HG02938 (cell line): ENCODE results near the gene LEMD2.

Experiments
- ATAC-seq: cut with Tn5 transposase; IDR thresholded peaks from one replicate; pipeline ENCODE4 v1.9.1; 2021; ENCODE audit warnings: mild to moderate bottlenecking, moderate library complexity; ENCODE audit not compliant: unreplicated experiment

Gene LEMD2

GRCh38 chr6:33797626-33798342 is 8.9 kb upstream of the LEMD2 start:
- ATAC-seq: no peak

GRCh38 chr6:33794910-33795623 is 6.1 kb upstream of the LEMD2 start:
- no peak for ATAC-seq

- ATAC-seq: no peak
Observed at GRCh38 chr6:33792981-33793380, 4.1 kb upstream of the LEMD2 start.

DNA sequence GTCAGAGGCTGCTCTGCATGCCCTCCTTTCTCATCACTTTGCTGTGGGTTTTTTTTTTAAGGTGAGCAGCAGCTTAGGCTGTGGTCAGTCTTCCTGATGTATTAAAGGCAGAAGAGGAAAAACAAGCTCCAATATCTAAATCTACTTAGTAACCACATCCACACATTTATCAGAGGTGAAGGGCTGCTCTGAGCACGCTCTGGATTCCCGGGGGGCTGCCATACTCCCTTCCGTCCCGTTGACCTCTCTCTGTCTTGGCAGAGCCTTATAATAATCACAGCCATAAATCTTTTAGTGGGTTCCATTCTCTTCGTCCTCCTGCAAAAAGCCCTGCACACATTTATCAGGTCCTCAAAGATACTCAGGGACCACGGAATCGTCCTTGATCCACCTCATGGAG is 2.7 kb upstream of the LEMD2 start:
- no peak for ATAC-seq

GRCh38 chr6:33790910-33791309 is 2.0 kb upstream of the LEMD2 start:
- no peak for ATAC-seq

- no peak for ATAC-seq
Observed at GRCh38 chr6:33790379-33790778, 1.4 kb upstream of the LEMD2 start.

- ATAC-seq: no peak
Observed at GRCh38 chr6:33789550-33789895, 593 bp upstream of the LEMD2 start.

DNA sequence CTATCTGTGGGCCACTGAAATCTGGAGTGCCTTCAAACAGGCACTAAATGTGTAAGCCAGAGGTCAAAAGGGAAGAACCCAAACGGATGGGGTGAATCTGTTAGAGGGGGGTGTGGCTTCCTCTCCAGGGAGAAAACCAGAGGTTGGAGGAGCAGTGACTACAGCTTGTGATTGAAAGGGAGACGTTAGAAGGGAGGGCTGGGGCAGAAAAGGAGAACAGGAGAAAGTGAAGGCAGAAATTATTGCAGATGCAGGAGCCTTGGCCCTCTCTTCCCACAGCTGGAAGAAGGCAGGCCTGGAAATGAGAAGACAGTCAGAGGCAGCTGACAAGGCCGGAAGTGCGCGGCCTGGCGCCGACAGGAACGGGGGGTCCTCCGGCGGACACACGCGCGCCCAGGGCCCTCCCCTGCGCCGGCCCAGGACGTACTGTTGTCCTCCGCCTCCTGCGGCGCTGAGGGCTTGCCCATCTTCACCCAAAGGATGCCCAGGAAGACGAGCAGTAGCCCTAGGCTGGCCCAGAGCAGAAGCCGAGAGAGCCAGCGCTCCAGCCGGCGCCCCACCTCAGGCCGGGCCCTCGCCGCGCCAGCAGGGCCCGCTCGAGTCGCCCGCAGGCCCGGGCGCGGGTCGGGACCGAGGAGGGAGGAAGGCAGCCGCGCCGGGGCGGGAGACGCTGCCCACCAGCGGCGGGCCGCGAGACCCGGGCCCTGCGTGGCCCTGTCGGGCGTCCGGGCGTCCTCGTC is 806 bp downstream of the LEMD2 start:
- peak; percentile 58 for ATAC-seq

DNA sequence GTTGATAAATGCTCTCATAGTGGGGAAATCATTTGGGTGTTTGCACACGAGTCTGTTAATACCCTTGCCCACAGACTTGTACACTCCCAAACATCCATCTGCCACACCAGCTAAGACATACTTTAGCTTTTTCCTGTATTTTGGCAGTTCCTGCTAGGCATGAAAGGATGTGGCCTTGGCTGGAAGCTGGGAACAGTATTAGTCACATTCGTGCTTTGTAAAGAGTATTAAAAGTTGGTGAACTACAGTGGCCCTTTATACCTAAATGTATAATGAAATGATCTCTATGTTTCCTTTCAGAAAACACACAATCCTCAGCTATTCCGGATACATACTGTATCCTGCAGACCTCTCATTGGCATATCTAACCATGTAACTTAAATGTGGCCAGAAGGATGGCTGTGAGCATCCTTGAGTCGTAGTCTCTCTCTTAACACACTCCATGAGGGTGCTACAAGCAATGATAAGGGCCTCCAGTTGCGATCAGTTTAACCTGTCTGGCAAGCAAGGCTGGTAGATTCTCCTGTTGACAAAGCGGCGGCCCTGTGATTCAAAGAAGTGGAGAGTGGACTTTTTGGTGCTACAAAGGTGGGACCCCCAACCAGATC is 1.5 kb downstream of the LEMD2 start:
- no peak for ATAC-seq

DNA sequence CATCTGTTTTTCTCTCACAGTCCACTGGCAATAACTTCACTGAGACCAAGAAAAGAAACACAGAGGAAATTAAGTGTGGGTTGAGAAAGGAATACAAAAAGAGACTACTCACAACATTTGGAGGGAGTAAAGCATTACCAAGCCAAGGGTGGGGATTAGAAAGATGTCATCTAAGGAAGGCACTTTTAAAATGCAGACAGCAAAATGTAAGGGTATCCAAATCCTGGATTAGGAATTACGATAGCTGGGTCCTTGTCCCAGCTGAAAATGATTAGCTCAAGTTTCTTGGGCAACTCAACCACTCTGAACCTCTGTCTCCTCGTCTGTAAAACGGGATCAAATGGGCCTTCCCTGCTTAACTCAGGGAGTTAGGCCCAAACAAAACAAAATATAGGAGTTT is 2.2 kb downstream of the LEMD2 start:
- ATAC-seq: no peak

DNA sequence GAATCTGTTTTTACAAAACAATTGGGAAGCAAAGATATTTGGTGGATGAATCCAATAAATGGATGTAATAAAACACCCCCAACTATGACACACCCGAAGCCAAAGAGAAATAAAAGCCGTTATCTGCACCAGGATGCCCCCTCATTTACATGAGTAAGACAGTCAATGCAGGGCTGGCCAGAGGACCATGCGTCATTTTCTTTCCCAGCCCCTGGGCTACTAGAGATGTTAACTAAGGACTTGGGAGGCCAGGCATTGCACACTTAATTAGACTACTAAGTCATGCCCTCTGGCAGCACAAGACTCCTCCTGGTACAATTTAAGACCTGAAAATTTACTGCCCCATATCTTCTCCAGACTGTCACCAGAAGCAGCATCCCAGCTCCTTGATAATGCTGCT is 3.2 kb downstream of the LEMD2 start:
- ATAC-seq: no peak

DNA sequence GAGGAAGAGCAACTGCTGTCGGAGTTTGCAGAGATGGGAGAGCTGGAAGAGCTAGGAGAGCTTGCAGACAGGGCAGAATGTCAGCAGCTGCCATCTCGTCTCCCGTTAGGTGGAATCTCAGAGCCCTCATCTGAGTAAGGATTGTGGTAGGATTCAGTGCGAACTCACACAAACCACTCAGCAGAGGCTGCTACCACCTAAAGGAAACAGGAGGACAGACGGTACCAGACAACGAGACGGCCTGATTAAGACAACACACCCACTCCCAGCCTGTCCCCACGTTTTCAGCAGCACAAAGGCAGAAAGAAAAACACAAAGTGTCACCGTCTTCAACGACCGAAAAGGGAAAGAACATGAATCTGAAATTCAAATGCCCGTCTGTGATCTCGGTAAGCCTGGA is 4.1 kb downstream of the LEMD2 start:
- ATAC-seq: no peak

- no peak for ATAC-seq
Observed at GRCh38 chr6:33783781-33784520, 5.0 kb downstream of the LEMD2 start.

DNA sequence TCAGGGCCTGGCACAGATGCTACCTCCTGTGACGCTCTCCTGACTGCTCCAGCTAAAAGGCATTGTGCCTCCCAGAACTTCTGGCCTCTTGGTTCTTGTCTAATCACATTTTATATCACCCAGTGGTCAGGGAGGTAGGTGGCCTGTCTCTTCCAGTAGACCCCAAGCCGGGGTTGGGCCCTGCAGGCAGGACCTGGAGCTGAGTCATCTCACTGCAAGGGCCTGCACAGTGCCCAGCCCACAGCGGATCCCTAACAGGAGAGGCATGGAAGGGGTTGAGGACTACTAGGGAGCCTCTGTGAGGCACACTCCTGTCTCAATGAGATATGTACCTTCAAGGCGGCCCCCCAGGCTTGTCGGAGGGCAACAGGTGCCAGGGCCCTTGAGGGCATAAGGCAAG is 6.4 kb downstream of the LEMD2 start:
- no peak for ATAC-seq

- no peak for ATAC-seq
Observed at GRCh38 chr6:33781131-33781975, 7.6 kb downstream of the LEMD2 start.

GRCh38 chr6:33779895-33780294 is 9.0 kb downstream of the LEMD2 start:
- no peak for ATAC-seq

DNA sequence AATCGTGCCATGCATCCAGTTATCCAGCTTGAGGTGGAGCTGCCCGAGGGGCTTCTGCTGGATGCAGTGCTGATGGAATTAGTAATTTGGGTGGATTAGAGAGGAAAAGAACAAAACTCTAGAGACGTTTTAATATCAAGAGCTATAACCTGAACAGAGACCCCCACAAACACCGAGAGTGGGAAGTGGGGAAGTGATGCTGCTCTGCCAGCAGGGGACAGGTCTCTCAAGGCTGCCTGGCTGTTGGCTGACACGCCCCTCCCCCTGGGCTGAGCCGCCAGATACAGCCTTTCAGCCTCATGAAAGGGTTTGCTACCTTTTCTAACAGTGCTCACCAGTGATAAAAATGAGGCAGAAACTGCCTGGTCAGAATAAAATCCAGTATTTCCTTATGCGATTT is 9.6 kb downstream of the LEMD2 start:
- no peak for ATAC-seq

GRCh38 chr6:33778444-33779121 is 10.3 kb downstream of the LEMD2 start:
- no peak for ATAC-seq
